H9 (cell line): ENCODE measurements around the gene PLCH1. TPM values are rescaled to one million over a fixed set of nuclear protein-coding genes. Genes with fewer than 3 reads are reported as not detected.

Experiments used
- DNase-seq: peaks from one replicate; pipeline ENCODE4 v3.0.0-alpha.2; 2017
- H2AFZ ChIP-seq: one replicate; pipeline ENCODE4 v1.6.1; 2013; ENCODE audit warnings: mild to moderate bottlenecking, low read length, control low read depth, moderate library complexity
- H2AK5ac ChIP-seq: 2 replicates; pipeline ENCODE4 v1.6.1; 2013; ENCODE audit warnings: low read length, control low read depth, mixed read lengths; ENCODE audit not compliant: insufficient read length
- H2BK120ac ChIP-seq: one replicate; pipeline ENCODE4 v1.6.1; 2013; ENCODE audit warnings: low read depth, mild to moderate bottlenecking, low read length, control low read depth, inconsistent platforms; ENCODE audit not compliant: poor library complexity, severe bottlenecking
- H2BK12ac ChIP-seq: 2 replicates; pipeline ENCODE4 v1.6.1; 2013; ENCODE audit warnings: low read length, control low read depth, mixed read lengths, low read depth; ENCODE audit not compliant: insufficient read length
- H2BK15ac ChIP-seq: 2 replicates; pipeline ENCODE4 v1.6.1; 2013; ENCODE audit warnings: low read depth, low read length, control low read depth
- H2BK20ac ChIP-seq: one replicate; pipeline ENCODE4 v1.6.1; 2013; ENCODE audit warnings: low read depth, mild to moderate bottlenecking, low read length, control low read depth, inconsistent platforms; ENCODE audit not compliant: poor library complexity, severe bottlenecking
- H2BK5ac ChIP-seq: 2 replicates; pipeline ENCODE4 v1.6.1; 2013; ENCODE audit warnings: low read length, control low read depth, mixed read lengths; ENCODE audit not compliant: insufficient read length
- H3K14ac ChIP-seq: 2 replicates; pipeline ENCODE4 v1.6.1; 2013; ENCODE audit warnings: low read length, control low read depth; ENCODE audit not compliant: insufficient read depth
- H3K18ac ChIP-seq: 2 replicates; pipeline ENCODE4 v1.6.1; 2013; ENCODE audit warnings: low read depth, mild to moderate bottlenecking, mixed read lengths, low read length, control low read depth; ENCODE audit not compliant: insufficient read length
- H3K23ac ChIP-seq: 2 replicates; pipeline ENCODE4 v1.6.1; 2013; ENCODE audit warnings: low read length, control low read depth, mixed read lengths, low read depth; ENCODE audit not compliant: insufficient read length
- H3K23me2 ChIP-seq: 2 replicates; pipeline ENCODE4 v1.6.1; 2013; ENCODE audit warnings: low read depth, mild to moderate bottlenecking, mixed read lengths, low read length, control low read depth; ENCODE audit not compliant: insufficient read length, poor library complexity, severe bottlenecking
- H3K27ac ChIP-seq: 2 replicates; pipeline ENCODE4 v1.5.1; 2013; ENCODE audit warnings: low read length, control low read depth, mixed read lengths, low read depth; ENCODE audit not compliant: insufficient read length
- H3K27me3 ChIP-seq: 2 replicates; pipeline ENCODE4 v1.6.1; 2013; ENCODE audit warnings: low read length, control low read depth, inconsistent platforms; ENCODE audit not compliant: insufficient read depth
- H3K4ac ChIP-seq: 2 replicates; pipeline ENCODE4 v1.6.1; 2013; ENCODE audit warnings: low read depth, mild to moderate bottlenecking, control low read depth, inconsistent platforms, low read length, moderate library complexity
- H3K4me1 ChIP-seq: 2 replicates; pipeline ENCODE4 v1.6.1; 2013; ENCODE audit warnings: low read length, control low read depth, inconsistent platforms; ENCODE audit not compliant: insufficient read depth
- H3K4me2 ChIP-seq: 2 replicates; pipeline ENCODE4 v1.6.1; 2013; ENCODE audit warnings: low read length, control low read depth, mixed read lengths; ENCODE audit not compliant: insufficient read length, insufficient read depth
- H3K56ac ChIP-seq: 2 replicates; pipeline ENCODE4 v1.6.1; 2013; ENCODE audit warnings: low read depth, mild to moderate bottlenecking, mixed read lengths, low read length, control low read depth; ENCODE audit not compliant: insufficient read length
- H3K79me1 ChIP-seq: 2 replicates; pipeline ENCODE4 v1.6.1; 2013; ENCODE audit warnings: low read depth, mild to moderate bottlenecking, moderate library complexity, low read length, control low read depth, inconsistent platforms; ENCODE audit not compliant: insufficient read depth, poor library complexity, severe bottlenecking
- H3K79me2 ChIP-seq: 2 replicates; pipeline ENCODE4 v1.6.1; 2013; ENCODE audit warnings: low read length, control low read depth, inconsistent platforms; ENCODE audit not compliant: insufficient read depth
- H3K9ac ChIP-seq: 2 replicates; pipeline ENCODE4 v1.6.1; 2013; ENCODE audit warnings: low read length, control low read depth, mixed read lengths; ENCODE audit not compliant: insufficient read length; ENCODE audit errors: extremely low read depth
- H3K9me3 ChIP-seq: one replicate; pipeline ENCODE4 v1.6.1; 2013; ENCODE audit warnings: low read depth, low read length, inconsistent platforms; ENCODE audit not compliant: control insufficient read depth
- H3T11ph ChIP-seq: one replicate; pipeline ENCODE4 v1.6.1; 2013; ENCODE audit warnings: mild to moderate bottlenecking, low read length, control low read depth, inconsistent platforms
- H4K20me1 ChIP-seq: one replicate; pipeline ENCODE4 v1.6.1; 2013; ENCODE audit not compliant: control insufficient read depth, insufficient read length, insufficient read depth
- H4K5ac ChIP-seq: 2 replicates; pipeline ENCODE4 v1.6.1; 2013; ENCODE audit warnings: low read depth, mild to moderate bottlenecking, mixed read lengths, low read length, control low read depth; ENCODE audit not compliant: insufficient read length
- H4K8ac ChIP-seq: replicated peaks from 2 replicates; pipeline ENCODE4 v1.6.1; 2013; ENCODE audit warnings: low read length, control low read depth, mixed read lengths, low read depth; ENCODE audit not compliant: insufficient read length
- H4K91ac ChIP-seq: 2 replicates; pipeline ENCODE4 v1.6.1; 2013; ENCODE audit warnings: low read depth, mild to moderate bottlenecking, moderate library complexity, mixed read lengths, low read length, control low read depth; ENCODE audit not compliant: insufficient read length
- H3K27ac Mint-ChIP-seq, 3 experiments: 2 replicates in 2 of 3; 3 replicates in 1 of 3; pipeline ENCODE4 v1.8.0; 2020 to 2021; ENCODE audit warnings: mixed read lengths in 3 of 3, mild to moderate bottlenecking in 1 of 3, moderate library complexity in 1 of 3
- H3K27me3 Mint-ChIP-seq: 2 replicates; pipeline ENCODE4 v1.8.0; 2021; ENCODE audit warnings: low read depth, mild to moderate bottlenecking, moderate library complexity, mixed read lengths
- H3K36me3 Mint-ChIP-seq, 3 experiments: 2 replicates in 2 of 3; 3 replicates in 1 of 3; pipeline ENCODE4 v1.8.0; 2020 to 2021; ENCODE audit warnings: low read depth in 3 of 3, mixed read lengths in 3 of 3; ENCODE audit not compliant: insufficient read depth in 1 of 3
- H3K4me1 Mint-ChIP-seq, 2 experiments: 2 replicates each; pipeline ENCODE4 v1.8.0; 2020; ENCODE audit warnings: mixed read lengths in 2 of 2
- H3K4me3 Mint-ChIP-seq, 2 experiments: 2 replicates in 1 of 2; 3 replicates in 1 of 2; pipeline ENCODE4 v1.8.0; 2020 to 2021; ENCODE audit warnings: mild to moderate bottlenecking in 2 of 2, mixed read lengths in 2 of 2, moderate library complexity in 1 of 2
- H3K9me3 Mint-ChIP-seq, 2 experiments: 2 replicates in 1 of 2; 3 replicates in 1 of 2; pipeline ENCODE4 v1.8.0; 2020; ENCODE audit warnings: mild to moderate bottlenecking in 2 of 2, mixed read lengths in 2 of 2, moderate library complexity in 1 of 2
- WGBS: extraction: QIAGEN DNeasy Blood & Tissue Kit; methylation state at CpG from one replicate; pipeline ENCODE4 v1.1.7; 2013; ENCODE audit warnings: missing lambda C conversion rate, low lambda C conversion rate, mixed read lengths; ENCODE audit not compliant: insufficient read length; ENCODE audit errors: extremely low coverage; 5-methylcytosine and 5-hydroxymethylcytosine counted together
- total RNA-seq: library from RNA; stranded (reverse); gene quantifications from 2 replicates; pipeline ENCODE4 v1.2.1, GENCODE V29; 2021
- TF ChIP-seq, protein P1 (sequence below): fragments of 200-600 bp; sonication (generic); conservative IDR thresholded peaks from 3 replicates; pipeline ENCODE4 v1.8.0; 2021; ENCODE audit warnings: antibody characterized with exemption, mild to moderate bottlenecking

The PLCH1 gene
- total RNA-seq, 1 experiment from 2014 or later = 19.0 TPM

- H3K23me2 ChIP-seq = no peaks in the 10 kb centered on the region
- no peak overlapping the region for H2AFZ ChIP-seq
- Mint-ChIP-seq H3K27me3 (no peaks in the 10 kb centered on the region), H3K36me3 (peaks cover 5 to 22% (median 11%) of the 10 kb centered on the region in 3 experiments; a peak in 6 of 7 replicates), H3K4me3 (no peak overlapping the region), H3K27ac (peak overlapping the region; percentile 9 to 88 (median 45); a peak in 4 of 7 replicates), H3K9me3 (0 out of 5 replicates have a peak, but pooled peaks cover 0 to 2% of the 10 kb centered on the region in 2 experiments), H3K4me1 (peaks cover 12 to 15% of the 10 kb centered on the region in 2 experiments)
- H3K27ac ChIP-seq = no peak overlapping the region
- no peaks in the 10 kb centered on the region for H4K20me1 ChIP-seq
- no peak overlapping the region for H3K14ac ChIP-seq
- no peaks in the 10 kb centered on the region for H3K79me2 ChIP-seq
- H2AK5ac ChIP-seq = no peak overlapping the region
- no peak overlapping the region for H2BK20ac ChIP-seq
- no peak overlapping the region for H2BK120ac ChIP-seq
- H4K5ac ChIP-seq = no peak overlapping the region
- no peak for DNase-seq
- no peak overlapping the region for H3K56ac ChIP-seq
- no peak overlapping the region for H4K91ac ChIP-seq
- no peak overlapping the region for H2BK15ac ChIP-seq
- no peak overlapping the region for H4K8ac ChIP-seq
- H2BK12ac ChIP-seq = no peak overlapping the region
- H3K9me3 ChIP-seq = no peaks in the 10 kb centered on the region
- no peak overlapping the region for H3K23ac ChIP-seq
- WGBS = no CpG with 5 or more reads among the region's 2 CpGs
- no peak overlapping the region for H3K4me2 ChIP-seq
- H3T11ph ChIP-seq = no peak overlapping the region
- no peaks in the 10 kb centered on the region for H3K79me1 ChIP-seq
- H3K4me1 ChIP-seq = peaks cover 6% of the 10 kb centered on the region; the same call in 1 of the 2 replicates
- H3K9ac ChIP-seq = no peak overlapping the region
- TF ChIP-seq, protein P1, sequence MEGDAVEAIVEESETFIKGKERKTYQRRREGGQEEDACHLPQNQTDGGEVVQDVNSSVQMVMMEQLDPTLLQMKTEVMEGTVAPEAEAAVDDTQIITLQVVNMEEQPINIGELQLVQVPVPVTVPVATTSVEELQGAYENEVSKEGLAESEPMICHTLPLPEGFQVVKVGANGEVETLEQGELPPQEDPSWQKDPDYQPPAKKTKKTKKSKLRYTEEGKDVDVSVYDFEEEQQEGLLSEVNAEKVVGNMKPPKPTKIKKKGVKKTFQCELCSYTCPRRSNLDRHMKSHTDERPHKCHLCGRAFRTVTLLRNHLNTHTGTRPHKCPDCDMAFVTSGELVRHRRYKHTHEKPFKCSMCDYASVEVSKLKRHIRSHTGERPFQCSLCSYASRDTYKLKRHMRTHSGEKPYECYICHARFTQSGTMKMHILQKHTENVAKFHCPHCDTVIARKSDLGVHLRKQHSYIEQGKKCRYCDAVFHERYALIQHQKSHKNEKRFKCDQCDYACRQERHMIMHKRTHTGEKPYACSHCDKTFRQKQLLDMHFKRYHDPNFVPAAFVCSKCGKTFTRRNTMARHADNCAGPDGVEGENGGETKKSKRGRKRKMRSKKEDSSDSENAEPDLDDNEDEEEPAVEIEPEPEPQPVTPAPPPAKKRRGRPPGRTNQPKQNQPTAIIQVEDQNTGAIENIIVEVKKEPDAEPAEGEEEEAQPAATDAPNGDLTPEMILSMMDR = no peak
- no peak overlapping the region for H3K4ac ChIP-seq
- H3K27me3 ChIP-seq = no peaks in the 10 kb centered on the region
- H3K18ac ChIP-seq = no peak overlapping the region
- no peak overlapping the region for H2BK5ac ChIP-seq
These were observed 46.3 kb upstream of the PLCH1 start for GRCh38 chr3:155791190-155791589.
